ENCODE data around the gene C11orf87.

DNA sequence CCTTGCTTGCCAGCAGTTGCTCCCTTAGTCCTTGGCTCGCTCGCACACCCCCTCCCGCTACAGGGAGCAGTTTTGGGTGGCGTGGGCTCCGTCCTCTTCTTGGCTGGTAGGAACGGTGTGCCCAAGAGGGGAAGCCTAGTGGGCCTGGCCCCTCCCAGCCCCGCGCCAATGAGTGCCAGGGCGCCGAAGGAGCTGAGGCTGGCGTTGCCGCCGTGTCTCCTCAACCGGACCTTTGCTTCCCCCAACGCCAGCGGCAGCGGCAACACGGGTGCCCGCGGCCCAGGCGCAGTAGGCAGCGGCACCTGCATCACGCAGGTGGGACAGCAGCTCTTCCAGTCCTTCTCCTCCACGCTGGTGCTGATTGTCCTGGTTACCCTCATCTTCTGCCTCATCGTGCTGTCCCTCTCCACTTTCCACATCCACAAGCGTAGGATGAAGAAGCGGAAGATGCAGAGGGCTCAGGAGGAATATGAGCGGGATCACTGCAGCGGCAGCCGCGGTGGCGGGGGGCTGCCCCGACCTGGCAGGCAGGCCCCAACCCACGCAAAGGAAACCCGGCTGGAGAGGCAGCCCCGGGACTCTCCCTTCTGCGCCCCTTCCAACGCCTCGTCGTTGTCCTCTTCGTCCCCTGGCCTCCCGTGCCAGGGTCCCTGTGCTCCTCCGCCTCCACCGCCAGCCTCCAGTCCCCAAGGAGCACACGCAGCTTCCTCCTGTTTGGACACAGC lies 1.6 kb downstream of the C11orf87 start:
- no peak for TF ChIP-seq POLR2A (IDR thresholded peaks at IDR 0.05)
- TF ChIP-seq, protein P1, sequence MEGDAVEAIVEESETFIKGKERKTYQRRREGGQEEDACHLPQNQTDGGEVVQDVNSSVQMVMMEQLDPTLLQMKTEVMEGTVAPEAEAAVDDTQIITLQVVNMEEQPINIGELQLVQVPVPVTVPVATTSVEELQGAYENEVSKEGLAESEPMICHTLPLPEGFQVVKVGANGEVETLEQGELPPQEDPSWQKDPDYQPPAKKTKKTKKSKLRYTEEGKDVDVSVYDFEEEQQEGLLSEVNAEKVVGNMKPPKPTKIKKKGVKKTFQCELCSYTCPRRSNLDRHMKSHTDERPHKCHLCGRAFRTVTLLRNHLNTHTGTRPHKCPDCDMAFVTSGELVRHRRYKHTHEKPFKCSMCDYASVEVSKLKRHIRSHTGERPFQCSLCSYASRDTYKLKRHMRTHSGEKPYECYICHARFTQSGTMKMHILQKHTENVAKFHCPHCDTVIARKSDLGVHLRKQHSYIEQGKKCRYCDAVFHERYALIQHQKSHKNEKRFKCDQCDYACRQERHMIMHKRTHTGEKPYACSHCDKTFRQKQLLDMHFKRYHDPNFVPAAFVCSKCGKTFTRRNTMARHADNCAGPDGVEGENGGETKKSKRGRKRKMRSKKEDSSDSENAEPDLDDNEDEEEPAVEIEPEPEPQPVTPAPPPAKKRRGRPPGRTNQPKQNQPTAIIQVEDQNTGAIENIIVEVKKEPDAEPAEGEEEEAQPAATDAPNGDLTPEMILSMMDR (IDR thresholded peaks at IDR 0.05): no peak

Data from stomach (tissue), 4 donors.